K562 (cell line): ENCODE results near the gene P2RX3. TPM values are rescaled to one million over a fixed set of nuclear protein-coding genes. Genes with fewer than 3 reads are reported as not detected.

Experiments used
- ATAC-seq: fragments of 200-7000 bp; cut with Tn5 transposase; 3 replicates; pipeline ENCODE4 v1.9.1; 2020; ENCODE audit warnings: moderate library complexity
- BruUV-seq: library from RNA; stranded (reverse); fragments of 400-500 nt; replicated peaks from 2 replicates; lab custom pipeline; 2021; lab: Mats Ljungman, UMichigan
- CTCF ChIA-PET: fragments of 300-600 bp; formaldehyde crosslinking; extraction: SDS; loops from one replicate; lab custom pipeline; 2021; ENCODE audit warnings: low intra/inter-chr PET ratio; lab: Yijun Ruan, JAX
- POLR2A ChIA-PET: fragments of 300-600, 350-650 bp; sonication (Branson Sonifier 250); formaldehyde crosslinking; extraction: SDS; loops from one replicate; lab custom pipeline; 2021; ENCODE audit warnings: antibody characterized with exemption, inconsistent platforms; lab: Yijun Ruan, JAX
- DNase-seq, 4 experiments: peaks; one replicate each; pipeline versions ENCODE4 v3.0.0 to v3.0.0-alpha.2; 2011 to 2018; ENCODE audit warnings: low spot score in 3 of 4, mixed read lengths in 3 of 4; ENCODE audit errors: extremely low read depth in 1 of 4
- FAIRE-seq: peaks from 2 replicates; lab custom pipeline; 2011; peaks lifted over from hg19 to GRCh38; lab: Jason Lieb, UNC
- H2AFZ ChIP-seq: 2 replicates; pipeline ENCODE4 v1.6.0; 2011; ENCODE audit warnings: low read depth, low read length, control low read depth, inconsistent platforms
- H3K27ac ChIP-seq: fragments of 200-600 bp; 3 replicates; pipeline ENCODE4 v1.8.0; 2011; ENCODE audit warnings: low read depth, mild to moderate bottlenecking, control low read depth, inconsistent platforms, low read length, moderate library complexity, mixed read lengths; ENCODE audit errors: extremely low read depth
- H3K27me3 ChIP-seq, 2 experiments: fragments of 300-600 bp in 1 of 2; 2 replicates in 1 of 2; 3 replicates in 1 of 2; pipeline versions ENCODE4 v1.6.0 to v1.8.0; 2011; ENCODE audit warnings: inconsistent platforms in 2 of 2, low read length in 2 of 2, mild to moderate bottlenecking in 1 of 2, mixed read lengths in 1 of 2, moderate library complexity in 1 of 2; ENCODE audit not compliant: control insufficient read depth in 2 of 2, insufficient read depth in 2 of 2
- H3K36me3 ChIP-seq: fragments of 300-600 bp; 3 replicates; pipeline ENCODE4 v1.8.0; 2011; ENCODE audit warnings: mild to moderate bottlenecking, low read length, inconsistent platforms; ENCODE audit not compliant: control insufficient read depth, insufficient read depth
- H3K4me1 ChIP-seq, 2 experiments: fragments of 200-600 bp in 1 of 2; replicated peaks in 1 of 2; 2 replicates in 1 of 2; 3 replicates in 1 of 2; pipeline versions ENCODE4 v1.5.1 to v1.8.0; 2011; ENCODE audit warnings: inconsistent platforms in 2 of 2, low read length in 2 of 2, mild to moderate bottlenecking in 1 of 2, mixed read lengths in 1 of 2, moderate library complexity in 1 of 2; ENCODE audit not compliant: control insufficient read depth in 2 of 2, insufficient read depth in 2 of 2
- H3K4me2 ChIP-seq: 2 replicates; pipeline ENCODE4 v1.6.1; 2011; ENCODE audit warnings: low read length, control low read depth, inconsistent platforms, mixed read lengths; ENCODE audit not compliant: insufficient read depth
- H3K4me3 ChIP-seq: fragments of 200-600 bp; sonication (generic), shearing (Covaris generic); 2 replicates; pipeline ENCODE4 v1.5.1; 2016; ENCODE audit warnings: control low read depth, inconsistent platforms
- H3K79me2 ChIP-seq: fragments of 200-600 bp; 3 replicates; pipeline ENCODE4 v1.8.0; 2011; ENCODE audit warnings: low read length, inconsistent platforms; ENCODE audit not compliant: control insufficient read depth, insufficient read depth
- H3K9ac ChIP-seq, 2 experiments: 2 replicates each; pipeline versions ENCODE4 v1.6.0 to v1.6.1; 2011; ENCODE audit warnings: low read depth in 2 of 2, low read length in 2 of 2, control low read depth in 1 of 2, inconsistent platforms in 1 of 2, mild to moderate bottlenecking in 1 of 2, mixed read lengths in 1 of 2; ENCODE audit not compliant: insufficient read depth in 1 of 2
- H3K9me1 ChIP-seq: one replicate; pipeline ENCODE4 v1.6.0; 2011; ENCODE audit warnings: inconsistent platforms, mild to moderate bottlenecking, low read length, moderate library complexity; ENCODE audit not compliant: control insufficient read depth, insufficient read depth
- H3K9me3 ChIP-seq: replicated peaks from 2 replicates; pipeline ENCODE4 v1.5.1; 2011; ENCODE audit warnings: low read depth, low read length, inconsistent platforms; ENCODE audit not compliant: control insufficient read depth, insufficient read depth
- H4K20me1 ChIP-seq: replicated peaks from 2 replicates; pipeline ENCODE4 v1.6.1; 2011; ENCODE audit warnings: low read length, inconsistent platforms, mixed read lengths; ENCODE audit not compliant: control insufficient read depth, insufficient read depth
- FOXK2 ChIP-seq, 2 experiments: fragments of 450-650 bp; IDR thresholded peaks in 1 of 2; conservative IDR thresholded peaks in 1 of 2; 2 replicates each; pipeline ENCODE4 v1.6.1; 2016; ENCODE audit warnings: low read depth in 2 of 2, mild to moderate bottlenecking in 1 of 2
- HNRNPH1 ChIP-seq: fragments of 200-400 bp; formaldehyde crosslinking; optimal IDR thresholded peaks from 2 replicates; pipeline ENCODE3; 2017; ENCODE audit warnings: low read depth, mild to moderate bottlenecking, low read length, moderate library complexity
- STAT5B ChIP-seq: fragments of 250-450 bp; sonication (Bioruptor Pico); IDR thresholded peaks from 2 replicates; pipeline ENCODE4 v1.8.0; 2021; ENCODE audit warnings: mild to moderate bottlenecking, inconsistent platforms
- ZNF583 ChIP-seq: fragments of 250-450 bp; sonication (Bioruptor Pico); IDR thresholded peaks from 2 replicates; pipeline ENCODE4 v1.4.0; 2020
- WGBS: fragments of 100-300 bp; shearing (Covaris generic); methylation state at CpG from one replicate; pipeline ENCODE4 v1.1.6; 2016; ENCODE audit warnings: low coverage, mixed read lengths; ENCODE audit not compliant: insufficient coverage; ENCODE audit errors: missing lambda C conversion rate; 5-methylcytosine and 5-hydroxymethylcytosine counted together
- in situ Hi-C: fragments of 300-500 bp; cut with MboI; formaldehyde crosslinking; loops from 4 replicates; pipeline ENCODE4 v1.15.0; 2018; ENCODE audit warnings: inconsistent platforms, mixed read lengths
- intact Hi-C: fragments of 100-400 bp; cut with micrococcal nuclease; formaldehyde crosslinking; loops from 2 replicates; pipeline ENCODE4 v1.14.2; 2022
- polyA plus RNA-seq, 8 experiments: library from polyadenylated mRNA; depleted of rRNA in 4 of 8; stranded (reverse) in 5 of 8; unstranded in 3 of 8; fragments of >200 nt; fragmentation: Nextera tagmentation in 2 of 8; fragmentation: Illumina TruSeq in 1 of 8; extraction: Ambion mirVana in 2 of 8; extraction: Trizol in 1 of 8; gene quantifications; 2 replicates each; pipeline versions ENCODE4 v1.2.1 to v1.2.3, GENCODE V29; 2011 to 2014; ENCODE audit warnings: inconsistent platforms in 1 of 8, missing spikeins in 1 of 8
- total RNA-seq, 7 experiments: library from RNA; depleted of rRNA in 6 of 7; stranded (reverse); fragments of >200 nt in 6 of 7; fragmentation: Illumina TruSeq in 2 of 7; extraction: Trizol in 2 of 7; gene quantifications; 2 replicates each; pipeline versions ENCODE4 v1.2.1 to v1.2.3, GENCODE V29; 2011 to 2021; ENCODE audit warnings: low replicate concordance in 1 of 7
- TF ChIP-seq, protein P1 (sequence below): IDR thresholded peaks from 3 replicates; pipeline ENCODE4 v1.6.1; 2011; ENCODE audit warnings: borderline replicate concordance, mild to moderate bottlenecking, moderate library complexity; ENCODE audit not compliant: insufficient read length; ENCODE audit errors: extremely low read depth
- TF ChIP-seq, protein P2 (sequence below): fragments of 450-650 bp; formaldehyde crosslinking; IDR thresholded peaks from 2 replicates; pipeline ENCODE4 v1.4.0; 2020; ENCODE audit warnings: mild to moderate bottlenecking, moderate library complexity
- TF ChIP-seq, protein P3 (sequence below): sonication (generic); IDR thresholded peaks from 2 replicates; pipeline ENCODE4 v1.6.1; 2016

P2RX3 gene
- total and polyA plus RNA-seq, 9 of the 15 experiments (the other 6 are each of a cell fraction or from before 2014, with no cell fraction given), result not detected

DNA sequence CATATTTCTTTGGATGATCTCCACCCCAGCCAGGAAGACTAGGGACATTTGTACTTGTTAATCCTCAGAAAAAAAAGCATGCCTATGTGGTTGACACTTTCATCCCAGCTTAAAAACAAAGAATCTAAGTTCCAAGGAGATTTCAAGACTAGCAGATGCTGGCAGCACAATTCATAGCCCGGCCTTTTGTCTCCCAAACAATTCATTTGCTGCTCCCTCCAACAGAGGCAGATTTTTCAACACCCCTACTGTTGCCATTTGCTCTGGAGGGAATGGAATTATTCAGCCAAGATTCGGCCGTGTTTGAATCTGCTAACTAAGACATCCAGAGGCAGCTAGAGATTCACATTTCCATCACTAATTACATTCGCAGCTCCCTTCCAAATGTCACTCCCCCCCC is 15.3 kb downstream of the P2RX3 start:
- TF ChIP-seq ZNF583, result peak; percentile 24; the same call in 1 of the 2 replicates
- TF ChIP-seq, protein P1, sequence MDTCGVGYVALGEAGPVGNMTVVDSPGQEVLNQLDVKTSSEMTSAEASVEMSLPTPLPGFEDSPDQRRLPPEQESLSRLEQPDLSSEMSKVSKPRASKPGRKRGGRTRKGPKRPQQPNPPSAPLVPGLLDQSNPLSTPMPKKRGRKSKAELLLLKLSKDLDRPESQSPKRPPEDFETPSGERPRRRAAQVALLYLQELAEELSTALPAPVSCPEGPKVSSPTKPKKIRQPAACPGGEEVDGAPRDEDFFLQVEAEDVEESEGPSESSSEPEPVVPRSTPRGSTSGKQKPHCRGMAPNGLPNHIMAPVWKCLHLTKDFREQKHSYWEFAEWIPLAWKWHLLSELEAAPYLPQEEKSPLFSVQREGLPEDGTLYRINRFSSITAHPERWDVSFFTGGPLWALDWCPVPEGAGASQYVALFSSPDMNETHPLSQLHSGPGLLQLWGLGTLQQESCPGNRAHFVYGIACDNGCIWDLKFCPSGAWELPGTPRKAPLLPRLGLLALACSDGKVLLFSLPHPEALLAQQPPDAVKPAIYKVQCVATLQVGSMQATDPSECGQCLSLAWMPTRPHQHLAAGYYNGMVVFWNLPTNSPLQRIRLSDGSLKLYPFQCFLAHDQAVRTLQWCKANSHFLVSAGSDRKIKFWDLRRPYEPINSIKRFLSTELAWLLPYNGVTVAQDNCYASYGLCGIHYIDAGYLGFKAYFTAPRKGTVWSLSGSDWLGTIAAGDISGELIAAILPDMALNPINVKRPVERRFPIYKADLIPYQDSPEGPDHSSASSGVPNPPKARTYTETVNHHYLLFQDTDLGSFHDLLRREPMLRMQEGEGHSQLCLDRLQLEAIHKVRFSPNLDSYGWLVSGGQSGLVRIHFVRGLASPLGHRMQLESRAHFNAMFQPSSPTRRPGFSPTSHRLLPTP, result no peak
- TF ChIP-seq, protein P2, sequence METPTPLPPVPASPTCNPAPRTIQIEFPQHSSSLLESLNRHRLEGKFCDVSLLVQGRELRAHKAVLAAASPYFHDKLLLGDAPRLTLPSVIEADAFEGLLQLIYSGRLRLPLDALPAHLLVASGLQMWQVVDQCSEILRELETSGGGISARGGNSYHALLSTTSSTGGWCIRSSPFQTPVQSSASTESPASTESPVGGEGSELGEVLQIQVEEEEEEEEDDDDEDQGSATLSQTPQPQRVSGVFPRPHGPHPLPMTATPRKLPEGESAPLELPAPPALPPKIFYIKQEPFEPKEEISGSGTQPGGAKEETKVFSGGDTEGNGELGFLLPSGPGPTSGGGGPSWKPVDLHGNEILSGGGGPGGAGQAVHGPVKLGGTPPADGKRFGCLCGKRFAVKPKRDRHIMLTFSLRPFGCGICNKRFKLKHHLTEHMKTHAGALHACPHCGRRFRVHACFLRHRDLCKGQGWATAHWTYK (CRISPR knock-in tag), result no peak
- TF ChIP-seq HNRNPH1, result no peak
- no peak for TF ChIP-seq FOXK2 (conservative IDR thresholded peaks at IDR 0.05 in 1 of 2, IDR thresholded peaks at IDR 0.05 in 1 of 2; ENCODE audit: low read depth in 2 of 2)
- TF ChIP-seq STAT5B (CRISPR knock-in tag), result no peak
- TF ChIP-seq, protein P3, sequence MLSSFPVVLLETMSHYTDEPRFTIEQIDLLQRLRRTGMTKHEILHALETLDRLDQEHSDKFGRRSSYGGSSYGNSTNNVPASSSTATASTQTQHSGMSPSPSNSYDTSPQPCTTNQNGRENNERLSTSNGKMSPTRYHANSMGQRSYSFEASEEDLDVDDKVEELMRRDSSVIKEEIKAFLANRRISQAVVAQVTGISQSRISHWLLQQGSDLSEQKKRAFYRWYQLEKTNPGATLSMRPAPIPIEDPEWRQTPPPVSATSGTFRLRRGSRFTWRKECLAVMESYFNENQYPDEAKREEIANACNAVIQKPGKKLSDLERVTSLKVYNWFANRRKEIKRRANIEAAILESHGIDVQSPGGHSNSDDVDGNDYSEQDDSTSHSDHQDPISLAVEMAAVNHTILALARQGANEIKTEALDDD, result 0 out of 2 replicates have a peak, but pooled peaks have one; percentile 10
- TF ChIP-seq, all 486 proteins: peak for 2
- no peak for FAIRE-seq
- peak overlapping the region; percentile 83 for H2AFZ ChIP-seq
- no peaks in the 10 kb centered on the region for H3K79me2 ChIP-seq
- H4K20me1 ChIP-seq, result no peaks in the 10 kb centered on the region
- ChIA-PET POLR2A (interaction anchor here (0.6 to 1.7 kb wide), 5 partner anchors 10 to 47 kb away, joined by 3 to 5 read pairs (median 4); partner anchors contain the start of gene SSRP1), CTCF (no interaction called here)
- WGBS, result 15% methylated on average over 4 of the region's 4 CpGs
- H3K9ac ChIP-seq, result peak overlapping the region in 1 of 2 experiments; percentile 23; a peak in 2 of 4 replicates
- peak overlapping the region; percentile 49; the same call in 1 of the 3 replicates for H3K27ac ChIP-seq
- intact Hi-C loops (loop anchor here (2.0 kb wide), 1 partner anchor 213 kb away; the partner anchor contains the start of gene UBE2L6), in situ Hi-C loops (no loop called here)
- no peak for DNase-seq
- no peaks in the 10 kb centered on the region for H3K9me1 ChIP-seq
- peaks cover 21 to 35% of the 10 kb centered on the region in 2 experiments for H3K4me1 ChIP-seq
- no peaks in the 10 kb centered on the region for H3K27me3 ChIP-seq
- peak; percentile 7; the same call in 2 of the 3 replicates for ATAC-seq
- peak overlapping the region; percentile 61 for H3K4me2 ChIP-seq
- no peak overlapping the region for H3K4me3 ChIP-seq
- H3K9me3 ChIP-seq, result 0 out of 2 replicates have a peak, but pooled peaks cover 4% of the 10 kb centered on the region
- BruUV-seq, result no TSS peak
- H3K36me3 ChIP-seq, result no peaks in the 10 kb centered on the region
